ENCODE measurements around the gene ZDHHC3. TPM values are rescaled to one million over a fixed set of nuclear protein-coding genes. Genes with fewer than 3 reads are reported as not detected.
A peak's percentile ranks its signal among the peaks of the same experiment; 100 is the strongest.

Gene ZDHHC3
- total RNA-seq, 1 donor from 2014 or later = 41.2 TPM

DNA sequence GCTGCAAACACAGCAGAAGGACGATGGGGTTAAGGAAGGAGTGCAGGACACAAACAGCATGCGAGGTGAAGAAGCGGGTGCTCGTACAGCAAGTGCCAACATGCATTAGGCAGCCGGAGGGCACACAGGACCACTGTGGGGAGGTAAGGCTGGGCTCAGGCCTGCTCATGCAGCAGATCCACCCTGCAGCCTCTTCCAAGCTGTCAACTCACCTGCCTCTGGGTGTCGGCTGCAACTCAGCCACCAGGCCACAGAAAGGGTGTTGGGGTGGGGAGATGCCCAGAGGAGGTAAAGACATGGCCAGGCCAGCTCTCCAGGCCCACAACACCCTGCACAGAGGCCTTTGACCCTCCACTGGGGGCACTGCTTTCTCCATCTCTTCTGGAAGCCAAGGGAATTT is 57.4 kb downstream of the ZDHHC3 start:
- Mint-ChIP-seq H3K27ac (no peak overlapping the region), H3K4me3 (no peak overlapping the region), H3K9me3 (no peaks in the 10 kb centered on the region), H3K4me1 (peaks cover 6% of the 10 kb centered on the region), H3K27me3 (ENCODE audit: insufficient read depth, low read depth) (no peaks in the 10 kb centered on the region), H3K36me3 (peaks cover 5% of the 10 kb centered on the region)
- Histone ChIP-seq H3K27me3 (no peaks in the 10 kb centered on the region), H3K9ac (no peak overlapping the region), H3K36me3 (no peaks in the 10 kb centered on the region), H3K9me3 (ENCODE audit: low read depth) (no peaks in the 10 kb centered on the region), H3K4me2 (no peak overlapping the region), H3F3A (ENCODE audit: low read depth) (no peaks in the 10 kb centered on the region), H2AFZ (replicated peaks) (no peak overlapping the region), H3K27ac (no peak overlapping the region), H4K20me1 (ENCODE audit: low read depth) (no peaks in the 10 kb centered on the region), H3K4me3 (no peak overlapping the region), H3K79me2 (ENCODE audit: low read depth) (no peaks in the 10 kb centered on the region), H3K4me1 (no peaks in the 10 kb centered on the region)
- TF ChIP-seq EZH2phosphoT487 (IDR thresholded peaks at IDR 0.05) = no peak
- TF ChIP-seq, protein P1, sequence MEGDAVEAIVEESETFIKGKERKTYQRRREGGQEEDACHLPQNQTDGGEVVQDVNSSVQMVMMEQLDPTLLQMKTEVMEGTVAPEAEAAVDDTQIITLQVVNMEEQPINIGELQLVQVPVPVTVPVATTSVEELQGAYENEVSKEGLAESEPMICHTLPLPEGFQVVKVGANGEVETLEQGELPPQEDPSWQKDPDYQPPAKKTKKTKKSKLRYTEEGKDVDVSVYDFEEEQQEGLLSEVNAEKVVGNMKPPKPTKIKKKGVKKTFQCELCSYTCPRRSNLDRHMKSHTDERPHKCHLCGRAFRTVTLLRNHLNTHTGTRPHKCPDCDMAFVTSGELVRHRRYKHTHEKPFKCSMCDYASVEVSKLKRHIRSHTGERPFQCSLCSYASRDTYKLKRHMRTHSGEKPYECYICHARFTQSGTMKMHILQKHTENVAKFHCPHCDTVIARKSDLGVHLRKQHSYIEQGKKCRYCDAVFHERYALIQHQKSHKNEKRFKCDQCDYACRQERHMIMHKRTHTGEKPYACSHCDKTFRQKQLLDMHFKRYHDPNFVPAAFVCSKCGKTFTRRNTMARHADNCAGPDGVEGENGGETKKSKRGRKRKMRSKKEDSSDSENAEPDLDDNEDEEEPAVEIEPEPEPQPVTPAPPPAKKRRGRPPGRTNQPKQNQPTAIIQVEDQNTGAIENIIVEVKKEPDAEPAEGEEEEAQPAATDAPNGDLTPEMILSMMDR (IDR thresholded peaks at IDR 0.05) = no peak
- TF ChIP-seq EZH2 (IDR thresholded peaks at IDR 0.05) = no peak
- no peak for DNase-seq (ENCODE audit: low spot score)

- Histone ChIP-seq H3K4me3 (no peak overlapping the region), H3K27ac (no peak overlapping the region), H2AFZ (replicated peaks) (no peak overlapping the region), H3K9me3 (ENCODE audit: low read depth) (no peaks in the 10 kb centered on the region), H3K27me3 (no peaks in the 10 kb centered on the region), H3K4me1 (no peaks in the 10 kb centered on the region), H3F3A (ENCODE audit: low read depth) (no peaks in the 10 kb centered on the region), H3K79me2 (ENCODE audit: low read depth) (no peaks in the 10 kb centered on the region), H4K20me1 (ENCODE audit: low read depth) (no peaks in the 10 kb centered on the region), H3K9ac (no peak overlapping the region), H3K4me2 (no peak overlapping the region), H3K36me3 (no peaks in the 10 kb centered on the region)
- no peak overlapping the region for H3K27ac Mint-ChIP-seq
- H3K36me3 Mint-ChIP-seq = peaks cover 5% of the 10 kb centered on the region
- no peaks in the 10 kb centered on the region for H3K9me3 Mint-ChIP-seq
- no peak for DNase-seq (ENCODE audit: low spot score)
- H3K4me1 Mint-ChIP-seq = peaks cover 6% of the 10 kb centered on the region
- no peak overlapping the region for H3K4me3 Mint-ChIP-seq
- TF ChIP-seq EZH2phosphoT487 (IDR thresholded peaks at IDR 0.05) (no peak), EZH2 (IDR thresholded peaks at IDR 0.05) (no peak)
- TF ChIP-seq, protein P1 (IDR thresholded peaks at IDR 0.05) = no peak
- no peaks in the 10 kb centered on the region for H3K27me3 Mint-ChIP-seq (ENCODE audit: insufficient read depth, low read depth)
Observed at GRCh38 chr3:44918087-44918486, 57.9 kb downstream of the ZDHHC3 start.

DNA sequence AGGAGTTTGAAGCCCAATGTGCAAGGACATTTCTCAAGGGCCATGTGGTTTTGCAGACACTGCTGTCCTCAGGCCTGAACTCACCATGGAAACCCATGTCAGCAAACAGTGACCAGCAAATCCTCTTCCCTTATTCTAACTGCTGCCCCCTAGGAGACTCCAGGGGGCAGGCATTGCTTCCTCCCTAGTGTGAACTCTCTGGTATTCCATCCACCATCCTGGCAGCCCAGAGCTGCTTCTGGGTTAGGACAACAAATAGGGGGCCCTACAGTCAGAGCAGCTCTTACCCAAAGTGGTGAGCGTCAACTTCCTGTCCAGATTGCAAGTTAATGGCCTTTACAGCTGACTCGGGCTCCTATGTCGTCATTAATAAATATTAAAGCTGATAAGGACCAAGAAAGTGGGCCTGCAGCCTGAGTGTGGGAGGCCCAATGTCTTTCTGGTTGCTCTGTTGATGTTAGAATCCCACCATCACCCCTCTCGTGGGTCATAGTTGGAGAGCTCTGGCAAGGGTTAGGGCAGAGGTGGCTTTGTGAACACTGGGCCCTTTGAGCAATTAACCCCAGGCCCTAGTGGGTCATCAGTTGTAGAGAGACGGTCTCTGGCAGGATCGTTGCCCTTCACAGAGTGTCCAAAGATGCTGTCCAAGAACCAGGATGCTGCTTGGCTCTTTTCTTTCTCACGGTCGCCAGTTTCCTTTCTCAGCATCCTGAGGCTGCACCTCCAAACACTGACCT is 60.1 kb downstream of the ZDHHC3 start:
- no peak overlapping the region for H3K9ac ChIP-seq
- no peaks in the 10 kb centered on the region for H4K20me1 ChIP-seq (ENCODE audit: low read depth)
- no peaks in the 10 kb centered on the region for H3K79me2 ChIP-seq (ENCODE audit: low read depth)
- H3K4me1 ChIP-seq = no peaks in the 10 kb centered on the region
- no peak overlapping the region for H2AFZ ChIP-seq (replicated peaks)
- no peak overlapping the region for H3K4me3 Mint-ChIP-seq
- peaks cover 5% of the 10 kb centered on the region for H3K36me3 Mint-ChIP-seq
- H3K27ac Mint-ChIP-seq = no peak overlapping the region
- no peaks in the 10 kb centered on the region for H3K27me3 Mint-ChIP-seq (ENCODE audit: insufficient read depth, low read depth)
- H3K4me3 ChIP-seq = no peak overlapping the region
- no peaks in the 10 kb centered on the region for H3K27me3 ChIP-seq
- no peaks in the 10 kb centered on the region for H3K9me3 Mint-ChIP-seq
- peak; percentile 13 for DNase-seq (ENCODE audit: low spot score)
- no peaks in the 10 kb centered on the region for H3F3A ChIP-seq (ENCODE audit: low read depth)
- peaks cover 6% of the 10 kb centered on the region for H3K4me1 Mint-ChIP-seq
- no peak for TF ChIP-seq EZH2phosphoT487 (IDR thresholded peaks at IDR 0.05)
- TF ChIP-seq EZH2 (IDR thresholded peaks at IDR 0.05) = no peak
- TF ChIP-seq, protein P1 (IDR thresholded peaks at IDR 0.05) = no peak
- H3K9me3 ChIP-seq (ENCODE audit: low read depth) = no peaks in the 10 kb centered on the region
- no peak overlapping the region for H3K27ac ChIP-seq
- H3K36me3 ChIP-seq = no peaks in the 10 kb centered on the region
- no peak overlapping the region for H3K4me2 ChIP-seq

All from neural progenitor cell (in vitro differentiated cells).